ENCODE results near the gene SRPRB.

The SRPRB gene

GRCh38 chr3:133857767-133858166, 52.2 kb downstream of the SRPRB start:
- H3K4me3 ChIP-seq (ENCODE audit: low read depth, low read length): no peak overlapping the region
- DNase-seq (ENCODE audit: low read depth): no peak
- TF ChIP-seq, protein P1, sequence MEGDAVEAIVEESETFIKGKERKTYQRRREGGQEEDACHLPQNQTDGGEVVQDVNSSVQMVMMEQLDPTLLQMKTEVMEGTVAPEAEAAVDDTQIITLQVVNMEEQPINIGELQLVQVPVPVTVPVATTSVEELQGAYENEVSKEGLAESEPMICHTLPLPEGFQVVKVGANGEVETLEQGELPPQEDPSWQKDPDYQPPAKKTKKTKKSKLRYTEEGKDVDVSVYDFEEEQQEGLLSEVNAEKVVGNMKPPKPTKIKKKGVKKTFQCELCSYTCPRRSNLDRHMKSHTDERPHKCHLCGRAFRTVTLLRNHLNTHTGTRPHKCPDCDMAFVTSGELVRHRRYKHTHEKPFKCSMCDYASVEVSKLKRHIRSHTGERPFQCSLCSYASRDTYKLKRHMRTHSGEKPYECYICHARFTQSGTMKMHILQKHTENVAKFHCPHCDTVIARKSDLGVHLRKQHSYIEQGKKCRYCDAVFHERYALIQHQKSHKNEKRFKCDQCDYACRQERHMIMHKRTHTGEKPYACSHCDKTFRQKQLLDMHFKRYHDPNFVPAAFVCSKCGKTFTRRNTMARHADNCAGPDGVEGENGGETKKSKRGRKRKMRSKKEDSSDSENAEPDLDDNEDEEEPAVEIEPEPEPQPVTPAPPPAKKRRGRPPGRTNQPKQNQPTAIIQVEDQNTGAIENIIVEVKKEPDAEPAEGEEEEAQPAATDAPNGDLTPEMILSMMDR (conservative IDR thresholded peaks at IDR 0.05; ENCODE audit: low read depth, low read length): no peak

GRCh38 chr3:133859381-133860234, 54.0 kb downstream of the SRPRB start:
- DNase-seq (ENCODE audit: low read depth): no peak
- TF ChIP-seq, protein P1 (conservative IDR thresholded peaks at IDR 0.05; ENCODE audit: low read depth, low read length): no peak
- H3K4me3 ChIP-seq (ENCODE audit: low read depth, low read length): no peak overlapping the region

GRCh38 chr3:133860519-133860918, 54.9 kb downstream of the SRPRB start:
- no peak overlapping the region for H3K4me3 ChIP-seq (ENCODE audit: low read depth, low read length)
- no peak for DNase-seq (ENCODE audit: low read depth)
- TF ChIP-seq, protein P1 (conservative IDR thresholded peaks at IDR 0.05; ENCODE audit: low read depth, low read length): no peak

DNA sequence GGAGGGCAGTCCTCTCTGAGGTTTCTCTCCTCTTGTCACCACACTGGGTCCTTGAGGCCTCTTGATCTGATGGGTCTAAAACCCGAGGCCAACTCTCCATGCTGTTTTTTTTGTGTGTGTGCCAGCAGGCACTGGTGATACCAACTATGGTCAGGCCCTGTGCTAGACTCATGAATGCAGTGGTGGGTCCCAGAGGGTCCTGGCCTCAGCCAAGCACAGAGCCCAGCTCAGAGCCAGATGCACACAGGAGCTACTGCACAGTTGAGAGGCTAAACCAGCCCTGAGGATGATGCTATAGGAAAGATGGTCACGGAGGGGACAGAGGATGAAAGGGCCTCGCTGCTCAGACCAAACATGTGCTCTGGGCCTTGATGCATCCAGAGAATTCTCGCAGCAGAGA, 56.5 kb downstream of the SRPRB start:
- DNase-seq (ENCODE audit: low read depth): no peak
- H3K4me3 ChIP-seq (ENCODE audit: low read depth, low read length): no peak overlapping the region
- TF ChIP-seq, protein P1 (conservative IDR thresholded peaks at IDR 0.05; ENCODE audit: low read depth, low read length): no peak

- TF ChIP-seq, protein P1 (conservative IDR thresholded peaks at IDR 0.05; ENCODE audit: low read depth, low read length): no peak
- no peak overlapping the region for H3K4me3 ChIP-seq (ENCODE audit: low read depth, low read length)
- DNase-seq (ENCODE audit: low read depth): no peak
Measured at GRCh38 chr3:133863911-133864310, 58.3 kb downstream of the SRPRB start.

- TF ChIP-seq, protein P1 (conservative IDR thresholded peaks at IDR 0.05; ENCODE audit: low read depth, low read length): no peak
- DNase-seq (ENCODE audit: low read depth): no peak
- no peak overlapping the region for H3K4me3 ChIP-seq (ENCODE audit: low read depth, low read length)
Measured at GRCh38 chr3:133864616-133865015, 59.0 kb downstream of the SRPRB start.

Measured in choroid plexus epithelial cell (primary cell).